HUES6 (cell line): ENCODE results near the gene TMEM88.

ENCODE experiments used
- H3K27ac ChIP-seq: 2 replicates; pipeline ENCODE4 v1.7.0; 2013; ENCODE audit warnings: low read depth, mild to moderate bottlenecking, low read length, inconsistent platforms
- H3K27me3 ChIP-seq: 2 replicates; pipeline ENCODE4 v1.6.1; 2013; ENCODE audit warnings: low read length; ENCODE audit not compliant: control insufficient read depth, insufficient read depth
- H3K36me3 ChIP-seq: 2 replicates; pipeline ENCODE4 v1.6.1; 2013; ENCODE audit warnings: low read length; ENCODE audit not compliant: control insufficient read depth, insufficient read depth
- H3K4me1 ChIP-seq: 2 replicates; pipeline ENCODE4 v1.6.1; 2013; ENCODE audit warnings: low read length; ENCODE audit not compliant: control insufficient read depth, insufficient read depth
- H3K4me3 ChIP-seq: 2 replicates; pipeline ENCODE4 v1.5.1; 2013; ENCODE audit warnings: low read depth, low read length
- H3K9ac ChIP-seq: one replicate; pipeline ENCODE4 v1.6.1; 2013; ENCODE audit warnings: mild to moderate bottlenecking, low read length
- H3K9me3 ChIP-seq: 2 replicates; pipeline ENCODE4 v1.6.1; 2013; ENCODE audit warnings: low read depth, low read length; ENCODE audit not compliant: control insufficient read depth, insufficient read depth

The TMEM88 gene

DNA sequence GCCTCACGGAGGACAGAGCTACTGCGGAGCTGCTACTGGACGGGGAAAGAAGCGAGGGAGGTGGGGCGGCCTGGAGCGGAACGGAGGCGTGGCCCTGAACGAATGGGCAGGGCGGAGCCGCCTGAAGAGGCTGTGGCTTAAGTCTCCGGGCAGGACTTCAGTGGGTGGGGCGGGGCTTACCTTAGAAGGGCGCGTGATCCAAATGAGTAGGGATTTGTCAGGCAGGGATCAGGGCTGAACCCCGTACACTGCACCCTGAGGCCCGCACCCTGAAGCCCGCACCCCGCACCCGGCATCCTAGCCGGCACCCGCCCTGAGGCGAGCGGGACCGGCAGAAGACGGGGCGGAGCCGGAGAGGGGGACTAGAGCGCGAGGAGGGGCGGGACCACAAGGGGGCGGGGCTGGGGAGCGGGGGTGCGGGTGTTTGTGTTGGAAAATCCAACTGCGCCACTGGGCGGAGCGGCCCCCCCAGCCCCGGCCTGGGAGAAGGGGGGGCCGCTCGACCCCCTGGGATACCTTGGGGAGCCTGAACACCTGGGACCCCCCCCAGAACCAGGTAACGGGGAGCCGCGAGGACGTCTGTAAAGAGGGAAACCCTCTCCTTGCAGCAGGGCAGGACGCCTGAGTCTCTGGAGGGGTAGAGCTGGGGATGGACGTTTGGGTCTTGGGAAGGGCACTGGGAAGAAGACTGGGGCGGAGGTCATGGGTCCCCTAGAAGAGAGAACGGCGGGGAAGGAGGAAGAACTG is 20.9 kb upstream of the TMEM88 start, which contains the start of gene KDM6B:
KDM6B (plus strand) TSS at position 423 of the 747 bp plus-strand sequence. CDS start 11,338 bp downstream, outside the sequence.
- Histone ChIP-seq H3K9ac (peak within 1 kb of the TSS; percentile 69), H3K4me3 (peak within 1 kb of the TSS; percentile 69), H3K4me1 (peaks cover 21% of the 10 kb centered on the region), H3K9me3 (no peaks in the 10 kb centered on the region), H3K27me3 (peaks cover 42% of the 10 kb centered on the region), H3K36me3 (no peaks in the 10 kb centered on the region), H3K27ac (peak within 1 kb of the TSS; percentile 35; the same call in 1 of the 2 replicates)

DNA sequence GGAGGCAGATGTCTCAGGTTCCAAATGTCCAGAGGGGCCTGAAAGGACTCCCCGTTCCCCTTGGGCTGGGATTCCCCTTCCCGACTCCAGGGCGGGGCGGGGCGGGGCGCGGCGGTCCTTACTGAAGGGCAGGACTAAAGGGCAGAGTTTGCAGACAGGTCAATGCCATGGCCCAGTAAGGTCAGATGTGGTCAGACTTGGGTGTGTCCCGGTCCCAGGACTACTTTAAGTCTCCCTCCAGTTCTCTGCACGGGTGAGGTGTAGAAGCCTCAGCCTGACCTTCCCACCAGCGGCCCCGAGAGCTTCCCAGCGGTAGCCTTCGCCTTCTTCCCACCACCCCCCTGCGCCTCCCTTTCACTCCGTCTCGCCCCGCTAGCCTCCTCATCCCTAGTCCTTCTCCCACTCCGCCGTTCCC is 20.3 kb upstream of the TMEM88 start:
- peaks cover 48% of the 10 kb centered on the region for H3K27me3 ChIP-seq
- H3K36me3 ChIP-seq: no peaks in the 10 kb centered on the region
- H3K4me1 ChIP-seq: peaks cover 26% of the 10 kb centered on the region
- no peaks in the 10 kb centered on the region for H3K9me3 ChIP-seq
- H3K9ac ChIP-seq: peak overlapping the region; percentile 69
- peak overlapping the region; percentile 69 for H3K4me3 ChIP-seq
- no peak overlapping the region for H3K27ac ChIP-seq

DNA sequence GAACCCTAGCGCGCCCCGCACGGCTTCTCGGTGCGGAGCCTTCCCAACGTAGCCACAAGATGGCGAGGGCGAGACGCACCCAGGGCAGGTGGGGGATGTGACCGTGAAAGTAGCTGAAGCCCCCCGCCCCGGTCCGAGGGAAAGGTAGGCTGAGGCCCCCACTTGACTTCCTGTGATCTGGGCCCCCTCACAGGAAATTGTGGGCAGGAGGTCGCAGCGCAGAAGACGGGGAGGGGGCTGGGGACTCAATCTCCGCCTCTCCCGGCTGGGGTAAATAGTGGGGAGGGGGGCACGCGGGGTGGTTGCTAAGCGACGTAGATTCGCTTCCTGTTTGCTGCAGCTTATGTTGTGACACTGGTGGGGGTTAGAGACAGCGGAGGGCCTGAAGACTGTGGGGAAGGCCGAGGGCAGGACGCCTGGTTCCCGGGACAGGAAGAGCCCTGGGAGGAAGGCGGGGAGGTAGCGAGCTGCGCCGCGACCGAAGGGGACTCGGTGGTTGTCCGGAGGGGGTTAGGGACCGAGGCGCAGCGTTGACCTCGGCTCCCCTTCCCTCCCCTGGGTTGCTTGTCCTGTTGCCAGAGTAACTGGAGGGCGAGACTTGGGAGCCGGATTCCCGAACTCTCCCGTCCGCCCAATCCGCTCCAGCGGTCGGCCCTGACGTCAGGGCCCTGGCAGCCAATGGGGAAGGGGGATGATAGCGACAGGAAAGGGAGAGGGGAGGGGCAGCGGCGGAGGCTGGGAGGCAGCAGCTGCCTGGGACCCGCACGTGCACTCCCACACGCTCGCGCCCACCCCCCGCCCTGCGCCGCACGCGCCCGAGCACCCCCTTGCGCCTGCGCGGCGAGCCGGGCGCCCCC is 19.7 kb upstream of the TMEM88 start:
- Histone ChIP-seq H3K27me3 (peaks cover 51% of the 10 kb centered on the region), H3K9ac (peak overlapping the region; percentile 69), H3K4me1 (peaks cover 26% of the 10 kb centered on the region), H3K4me3 (peak overlapping the region; percentile 69), H3K36me3 (no peaks in the 10 kb centered on the region), H3K27ac (peak overlapping the region; percentile 77; the same call in 1 of the 2 replicates), H3K9me3 (no peaks in the 10 kb centered on the region)

DNA sequence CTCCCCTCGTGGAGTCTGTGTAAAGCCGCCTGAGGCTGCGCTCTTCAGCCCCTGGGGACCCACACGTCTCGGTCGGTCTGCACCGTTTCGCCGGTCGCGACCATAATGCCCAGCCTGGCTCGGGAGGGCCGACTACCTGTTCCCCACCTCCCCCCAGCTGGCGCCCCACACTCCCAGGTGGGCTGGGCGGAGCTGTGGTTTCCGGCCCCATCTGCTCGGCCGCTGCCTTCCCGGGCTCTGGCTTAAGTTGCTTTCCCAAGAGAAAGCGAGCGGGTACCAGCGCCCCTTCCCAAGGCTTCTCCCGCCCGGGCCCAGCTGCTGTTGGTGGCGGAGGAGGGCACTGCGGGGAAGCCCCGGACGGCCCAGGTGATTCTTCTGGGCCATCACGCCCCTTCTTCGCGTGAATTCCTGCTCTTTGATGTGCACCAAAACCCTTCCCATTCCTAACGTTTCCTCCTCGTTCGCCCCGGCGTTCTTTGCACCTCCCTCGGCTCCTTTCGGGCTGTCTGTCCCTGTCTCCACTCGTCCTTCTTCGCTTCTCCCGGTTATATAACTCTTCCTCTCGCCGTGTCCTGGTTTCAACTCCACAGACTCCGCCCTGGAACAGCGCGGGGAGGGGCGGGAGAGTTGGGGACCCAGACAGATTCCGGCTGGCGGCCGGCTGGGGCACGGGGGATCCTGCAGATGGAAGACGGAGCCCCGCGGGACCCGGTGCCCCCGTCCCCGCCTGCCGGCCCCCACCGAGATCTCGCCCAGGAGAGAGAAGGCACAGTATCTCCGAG is 18.9 kb upstream of the TMEM88 start:
- H3K27ac ChIP-seq: peak overlapping the region; percentile 77; the same call in 1 of the 2 replicates
- H3K9ac ChIP-seq: peak overlapping the region; percentile 64
- H3K36me3 ChIP-seq: no peaks in the 10 kb centered on the region
- H3K4me1 ChIP-seq: peaks cover 31% of the 10 kb centered on the region
- H3K9me3 ChIP-seq: no peaks in the 10 kb centered on the region
- peaks cover 51% of the 10 kb centered on the region for H3K27me3 ChIP-seq
- H3K4me3 ChIP-seq: peak overlapping the region; percentile 69

DNA sequence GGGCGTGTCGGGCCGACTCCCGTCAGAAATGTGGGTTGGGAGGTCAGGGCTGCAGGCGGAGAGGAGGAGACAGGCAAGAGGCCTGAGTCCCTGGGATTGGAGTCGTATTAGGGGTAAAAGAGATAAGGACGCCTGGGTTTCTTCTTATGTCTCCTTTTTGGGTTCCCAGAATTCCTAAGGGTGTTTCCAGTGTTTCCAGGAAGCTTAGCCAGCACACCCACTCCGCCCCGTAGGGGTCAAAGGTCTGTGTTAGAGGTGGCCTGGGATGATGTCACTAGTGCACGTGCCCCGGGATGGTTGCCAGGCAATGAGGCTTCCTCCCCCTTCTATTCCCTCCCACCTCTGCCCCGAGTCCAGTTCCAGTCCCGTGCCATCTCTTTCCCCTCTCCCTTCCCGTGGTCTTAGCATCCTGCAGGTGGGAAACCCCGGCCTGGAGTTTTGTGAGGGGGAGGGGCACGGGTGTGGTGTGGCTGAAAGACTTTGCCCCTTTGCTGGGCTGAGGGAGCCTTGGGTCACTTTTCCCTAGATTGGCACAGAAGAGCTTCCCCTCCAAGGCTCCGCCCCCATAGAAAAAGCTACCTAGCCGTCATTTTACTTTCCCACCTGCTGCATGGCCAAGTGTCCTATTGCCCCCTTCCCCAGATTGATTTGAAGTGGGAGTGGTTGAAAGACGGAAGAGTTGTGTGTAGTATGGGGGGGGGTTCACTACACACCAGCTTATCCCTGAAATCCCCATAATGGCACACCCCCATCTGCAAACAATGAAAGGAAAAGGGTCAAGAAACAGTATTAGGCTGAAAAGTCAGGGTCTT is 18.1 kb upstream of the TMEM88 start:
- Histone ChIP-seq H3K9ac (peak overlapping the region; percentile 64), H3K9me3 (no peaks in the 10 kb centered on the region), H3K36me3 (no peaks in the 10 kb centered on the region), H3K27me3 (peaks cover 49% of the 10 kb centered on the region), H3K4me3 (peak overlapping the region; percentile 69), H3K4me1 (peaks cover 36% of the 10 kb centered on the region), H3K27ac (peak overlapping the region; percentile 77; the same call in 1 of the 2 replicates)

DNA sequence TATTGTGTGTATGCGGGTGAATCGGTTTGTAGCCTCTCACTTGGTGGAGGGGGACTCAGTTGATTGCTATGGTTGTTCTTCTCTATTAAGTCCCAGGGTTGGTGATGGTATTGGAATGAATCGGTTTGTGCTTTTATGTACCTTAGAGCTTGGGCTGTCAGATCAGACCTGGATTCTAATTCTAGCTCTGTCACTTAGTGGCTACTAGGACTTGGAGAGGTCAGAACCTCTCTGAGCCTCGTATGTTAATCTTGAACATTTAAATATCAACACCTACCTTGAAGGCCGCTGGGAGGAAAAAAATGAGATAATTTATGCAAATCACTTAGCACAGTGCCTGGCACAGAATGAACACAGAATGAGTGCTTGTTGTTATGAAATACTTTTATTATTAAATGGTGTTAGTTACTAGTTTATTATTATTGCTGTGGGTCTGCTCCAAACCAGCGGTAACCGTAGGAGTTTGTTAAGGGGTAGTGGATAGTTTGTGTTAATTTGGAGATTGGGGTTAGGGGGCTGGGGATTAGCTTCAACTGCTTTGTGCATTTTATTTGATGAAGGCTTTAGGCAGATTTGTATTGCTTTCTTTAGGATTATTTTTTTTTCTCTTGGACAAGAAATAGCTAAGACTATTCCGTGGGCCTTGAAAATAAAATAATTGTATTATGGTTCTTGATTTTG is 17.3 kb upstream of the TMEM88 start:
- Histone ChIP-seq H3K4me3 (peak overlapping the region; percentile 69), H3K4me1 (peaks cover 36% of the 10 kb centered on the region)

DNA sequence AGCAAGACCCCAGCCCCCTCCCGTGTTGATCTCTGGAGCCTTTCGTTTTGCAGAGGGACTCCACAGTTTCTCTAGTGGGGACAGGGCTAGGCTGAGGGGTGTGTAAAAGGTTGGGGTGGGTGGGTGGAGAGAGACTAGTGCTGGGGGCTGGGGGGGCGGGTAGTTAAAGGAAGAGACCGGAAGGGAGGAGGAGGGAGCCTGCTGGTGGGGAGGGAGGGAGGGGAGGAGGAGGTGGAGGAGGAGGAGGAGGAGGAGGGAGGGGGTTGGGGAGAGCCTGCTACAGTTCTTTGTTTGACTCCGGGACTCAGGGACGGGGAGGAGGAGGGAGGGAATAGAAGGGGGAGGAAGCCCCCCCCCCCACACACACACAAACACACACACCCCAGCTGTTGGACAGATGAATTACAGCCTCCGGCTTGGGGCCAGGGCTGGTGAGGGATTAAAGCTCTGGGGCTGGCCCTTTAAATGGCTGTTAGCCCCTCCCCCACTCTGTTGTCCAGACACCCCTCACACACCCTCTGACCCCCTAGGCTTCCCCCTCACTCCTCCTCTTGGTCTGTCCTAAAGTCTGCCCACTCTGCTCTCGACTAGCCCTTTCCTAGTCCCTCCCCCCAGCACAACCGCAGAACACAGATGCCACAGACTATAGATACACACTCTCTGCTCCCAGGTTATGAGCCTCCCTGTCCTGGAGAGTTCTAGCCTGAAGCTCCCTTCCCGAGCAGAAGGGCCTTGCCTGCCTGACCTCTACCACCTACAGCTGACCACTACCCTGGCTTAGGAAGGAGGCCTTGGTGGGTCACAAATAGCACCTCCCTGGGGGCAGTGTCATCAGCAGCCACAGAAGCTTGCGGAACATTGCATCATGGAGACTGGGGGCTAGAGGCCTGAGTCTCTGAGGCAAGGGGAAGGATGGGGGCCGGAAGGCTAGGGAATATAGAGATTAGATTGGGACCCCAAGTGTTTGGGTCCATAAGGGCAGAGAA is 16.5 kb upstream of the TMEM88 start:
- Histone ChIP-seq H3K4me1 (peaks cover 31% of the 10 kb centered on the region), H3K4me3 (peak overlapping the region; percentile 69), H3K9ac (peak overlapping the region; percentile 26), H3K9me3 (no peaks in the 10 kb centered on the region), H3K27ac (no peak overlapping the region), H3K36me3 (no peaks in the 10 kb centered on the region), H3K27me3 (peaks cover 33% of the 10 kb centered on the region)

More for the DNA sequence above, 17.3 kb upstream of the TMEM88 start:
- Histone ChIP-seq H3K9ac (peak overlapping the region; percentile 6), H3K9me3 (no peaks in the 10 kb centered on the region), H3K36me3 (no peaks in the 10 kb centered on the region), H3K27me3 (peaks cover 42% of the 10 kb centered on the region), H3K27ac (no peak overlapping the region)

DNA sequence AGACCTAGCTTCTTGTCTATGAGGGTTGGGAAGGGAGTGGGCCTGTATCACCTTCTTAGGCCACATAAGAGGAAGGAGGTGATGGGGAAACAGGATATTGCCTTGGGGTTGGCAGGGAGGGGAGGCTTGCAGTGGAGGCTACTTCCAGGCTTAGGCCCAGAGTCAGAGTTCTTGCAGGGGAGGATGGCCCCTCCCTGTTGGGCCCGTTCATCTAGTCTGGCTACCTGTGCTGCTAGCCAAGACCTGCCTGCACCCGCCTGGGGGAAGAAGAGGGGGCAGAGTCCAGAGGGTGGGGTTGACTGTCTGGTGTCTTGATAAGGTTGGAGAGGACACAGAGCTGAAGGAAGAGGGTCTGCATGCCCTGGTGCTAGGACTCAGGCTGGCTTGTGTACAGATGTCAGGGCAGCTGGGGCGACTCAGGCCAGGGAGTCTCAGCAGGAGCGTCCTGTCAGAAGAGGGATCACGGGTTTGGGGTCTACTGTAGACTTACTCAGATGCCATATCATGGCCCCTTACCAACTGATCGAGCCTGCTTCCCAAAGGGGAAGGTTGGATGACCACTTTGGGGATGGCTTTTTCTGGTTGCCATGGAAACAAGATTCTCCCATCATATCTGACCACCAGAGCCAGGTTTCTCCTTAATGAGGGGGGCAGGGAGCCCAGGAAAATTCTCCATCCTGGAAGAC is 15.5 kb upstream of the TMEM88 start:
- H3K27me3 ChIP-seq: peaks cover 31% of the 10 kb centered on the region
- peaks cover 28% of the 10 kb centered on the region for H3K4me1 ChIP-seq
- H3K9ac ChIP-seq: peak overlapping the region; percentile 26
- H3K36me3 ChIP-seq: no peaks in the 10 kb centered on the region
- peak overlapping the region; percentile 35; the same call in 1 of the 2 replicates for H3K4me3 ChIP-seq
- H3K27ac ChIP-seq: no peak overlapping the region
- no peaks in the 10 kb centered on the region for H3K9me3 ChIP-seq
